Caco-2 (cell line): ENCODE results near the gene PIAS2. TPM values are rescaled to one million over a fixed set of nuclear protein-coding genes. Genes with fewer than 3 reads are reported as not detected.

Experiments used
- BruUV-seq: library from RNA; stranded (reverse); fragments of 400-500 nt; replicated peaks from 2 replicates; lab custom pipeline; 2021; lab: Mats Ljungman, UMichigan
- CTCF ChIA-PET: fragments of 300-600 bp; sonication (Branson Sonifier 250); formaldehyde crosslinking; loops from one replicate; lab custom pipeline; 2022; ENCODE audit warnings: antibody characterized with exemption; lab: Charles Lee
- POLR2A ChIA-PET: fragments of 300-600 bp; sonication (Branson Sonifier 250); formaldehyde crosslinking; loops from one replicate; lab custom pipeline; 2022; ENCODE audit warnings: antibody characterized with exemption; lab: Charles Lee
- DNase-seq, 2 experiments: peaks; one replicate each; pipeline versions ENCODE4 v3.0.0 to v3.0.0-alpha.2; 2020 to 2022
- H3K27me3 ChIP-seq: replicated peaks from 2 replicates; pipeline ENCODE4 v1.6.0; 2011; ENCODE audit warnings: low read length; ENCODE audit not compliant: control insufficient read depth, insufficient read depth
- H3K36me3 ChIP-seq: 2 replicates; pipeline ENCODE4 v1.5.1; 2011; ENCODE audit warnings: low read length; ENCODE audit not compliant: control insufficient read depth, insufficient read depth
- H3K4me1 ChIP-seq: fragments of 250-450 bp; sonication (Bioruptor Pico); 2 replicates; pipeline ENCODE4 v1.5.1; 2020; ENCODE audit warnings: mild to moderate bottlenecking
- H3K4me3 ChIP-seq: 2 replicates; pipeline ENCODE4 v1.5.1; 2011; ENCODE audit warnings: low read depth, mild to moderate bottlenecking, control low read depth, low read length
- H3K9me3 ChIP-seq: fragments of 250-450 bp; sonication (Bioruptor Pico); 2 replicates; pipeline ENCODE4 v1.5.1; 2020; ENCODE audit warnings: mild to moderate bottlenecking, moderate library complexity
- H3K27ac Mint-ChIP-seq: one replicate; pipeline ENCODE4 v1.8.0; 2022; ENCODE audit warnings: mixed read lengths; ENCODE audit not compliant: unreplicated experiment
- H3K27me3 Mint-ChIP-seq: one replicate; pipeline ENCODE4 v1.8.0; 2022; ENCODE audit warnings: mixed read lengths; ENCODE audit not compliant: insufficient read depth, unreplicated experiment
- H3K36me3 Mint-ChIP-seq: one replicate; pipeline ENCODE4 v1.8.0; 2022; ENCODE audit warnings: mild to moderate bottlenecking, mixed read lengths; ENCODE audit not compliant: insufficient read depth, unreplicated experiment
- H3K4me1 Mint-ChIP-seq: one replicate; pipeline ENCODE4 v1.8.0; 2022; ENCODE audit warnings: low read depth, mixed read lengths; ENCODE audit not compliant: unreplicated experiment
- H3K4me3 Mint-ChIP-seq: one replicate; pipeline ENCODE4 v1.8.0; 2022; ENCODE audit warnings: mild to moderate bottlenecking, moderate library complexity, mixed read lengths; ENCODE audit not compliant: unreplicated experiment
- H3K9me3 Mint-ChIP-seq: one replicate; pipeline ENCODE4 v1.8.0; 2022; ENCODE audit warnings: mixed read lengths; ENCODE audit not compliant: unreplicated experiment
- CTCF ChIP-seq, 2 experiments: fragments of 200-600 bp in 1 of 2; IDR thresholded peaks; 1 replicate in 1 of 2; 2 replicates in 1 of 2; pipeline versions ENCODE4 v1.5.1 to v1.8.0; 2011 to 2022; ENCODE audit warnings: antibody characterized with exemption in 1 of 2, control low read depth in 1 of 2, inconsistent platforms in 1 of 2, low read depth in 1 of 2, low read length in 1 of 2, mild to moderate bottlenecking in 1 of 2, moderate library complexity in 1 of 2; ENCODE audit not compliant: insufficient read depth in 1 of 2, severe bottlenecking in 1 of 2, unreplicated experiment in 1 of 2
- intact Hi-C: fragments of 100-400 bp; cut with micrococcal nuclease; formaldehyde crosslinking; loops from one replicate; pipeline ENCODE4 v1.10.0; 2022; ENCODE audit not compliant: unreplicated experiment
- total RNA-seq: library from RNA; stranded (reverse); gene quantifications from 2 replicates; pipeline ENCODE4 v1.2.3, GENCODE V29; 2022

Gene PIAS2
- total RNA-seq, 1 experiment from 2014 or later = 16.2 TPM

DNA sequence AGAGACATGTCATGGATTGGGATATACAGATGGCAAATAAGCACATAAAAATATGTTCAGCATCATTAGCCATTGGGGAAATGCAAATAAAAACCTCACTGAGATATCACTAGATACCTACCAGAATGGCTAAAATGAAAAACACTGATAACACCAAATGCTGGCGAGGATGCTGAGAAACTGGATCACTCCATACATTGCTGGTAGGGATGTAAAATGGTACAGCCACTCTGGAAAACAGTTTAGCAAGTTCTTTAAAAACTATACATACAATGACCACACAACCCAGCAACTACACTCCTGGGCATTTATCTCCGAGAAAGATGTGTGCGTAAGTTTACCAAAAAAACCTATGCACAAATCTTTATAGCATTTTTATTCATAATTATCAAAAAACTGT is 13.9 kb downstream of the PIAS2 start:
- Histone ChIP-seq H3K9me3 (no peaks in the 10 kb centered on the region), H3K36me3 (no peaks in the 10 kb centered on the region), H3K4me1 (no peaks in the 10 kb centered on the region), H3K4me3 (no peak overlapping the region), H3K27me3 (no peaks in the 10 kb centered on the region)
- H3K36me3 Mint-ChIP-seq = peaks cover 5% of the 10 kb centered on the region
- no peaks in the 10 kb centered on the region for H3K4me1 Mint-ChIP-seq
- no peaks in the 10 kb centered on the region for H3K9me3 Mint-ChIP-seq
- no peak overlapping the region for H3K27ac Mint-ChIP-seq
- no peak overlapping the region for H3K4me3 Mint-ChIP-seq
- CTCF ChIA-PET = no interaction called here
- no TSS peak for BruUV-seq
- POLR2A ChIA-PET = no interaction called here
- DNase-seq = no peak
- no peaks in the 10 kb centered on the region for H3K27me3 Mint-ChIP-seq
- TF ChIP-seq CTCF (IDR thresholded peaks at IDR 0.05; ENCODE audit: insufficient read depth in 1 of 2, low read depth in 1 of 2, low read length in 1 of 2, severe bottlenecking in 1 of 2, unreplicated experiment in 1 of 2) = no peak
- intact Hi-C loops = no loop called here

DNA sequence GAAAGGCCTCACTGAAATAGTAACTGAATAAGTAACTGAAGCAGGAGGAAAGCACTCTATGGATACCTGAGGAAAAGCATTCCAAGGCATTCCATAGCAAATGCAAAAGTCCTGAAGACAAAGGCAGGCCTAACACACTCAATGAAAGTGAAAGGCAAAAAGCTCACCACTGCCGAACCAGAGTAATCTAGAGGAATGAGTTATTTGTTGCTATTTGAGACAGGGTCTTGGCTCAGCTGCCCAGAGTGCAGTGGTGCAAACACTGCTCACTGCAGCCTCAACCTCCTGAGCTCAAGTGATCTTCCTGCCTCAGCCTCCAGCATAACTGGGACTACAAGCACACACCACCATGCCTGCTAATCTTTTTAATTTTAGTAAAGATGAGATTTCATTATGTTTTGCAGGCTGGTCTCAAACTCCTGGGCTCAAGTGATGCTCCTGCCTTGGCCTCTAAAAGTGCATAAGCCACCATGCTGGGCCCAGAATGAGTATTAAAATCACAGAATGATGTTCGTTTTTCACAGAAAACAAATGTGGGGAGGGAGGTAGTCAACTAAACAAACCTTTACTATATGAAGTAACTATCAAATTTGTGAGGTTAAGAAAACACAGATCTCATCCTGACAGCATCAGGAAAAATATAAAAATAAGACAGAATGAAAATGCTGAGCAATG is 17.9 kb downstream of the PIAS2 start:
- intact Hi-C loops = no loop called here
- Histone ChIP-seq H3K4me3 (no peak overlapping the region), H3K36me3 (no peaks in the 10 kb centered on the region), H3K4me1 (no peaks in the 10 kb centered on the region), H3K9me3 (no peaks in the 10 kb centered on the region), H3K27me3 (no peaks in the 10 kb centered on the region)
- Mint-ChIP-seq H3K27me3 (no peaks in the 10 kb centered on the region), H3K9me3 (no peaks in the 10 kb centered on the region), H3K36me3 (peaks cover 5% of the 10 kb centered on the region), H3K4me3 (no peak overlapping the region), H3K4me1 (no peaks in the 10 kb centered on the region), H3K27ac (no peak overlapping the region)
- BruUV-seq = no TSS peak
- no peak for DNase-seq
- no peak for TF ChIP-seq CTCF (IDR thresholded peaks at IDR 0.05; ENCODE audit: insufficient read depth in 1 of 2, low read depth in 1 of 2, low read length in 1 of 2, severe bottlenecking in 1 of 2, unreplicated experiment in 1 of 2)
- POLR2A ChIA-PET = no interaction called here
- CTCF ChIA-PET = no interaction called here

GRCh38 chr18:46894124-46894523 is 23.2 kb downstream of the PIAS2 start:
- Histone ChIP-seq H3K4me3 (no peak overlapping the region), H3K4me1 (peaks cover 11% of the 10 kb centered on the region), H3K36me3 (no peaks in the 10 kb centered on the region), H3K9me3 (no peaks in the 10 kb centered on the region), H3K27me3 (no peaks in the 10 kb centered on the region)
- intact Hi-C loops = no loop called here
- DNase-seq = no peak
- H3K4me3 Mint-ChIP-seq = no peak overlapping the region
- ChIA-PET POLR2A (no interaction called here), CTCF (no interaction called here)
- H3K27ac Mint-ChIP-seq = no peak overlapping the region
- peaks cover 4% of the 10 kb centered on the region for H3K36me3 Mint-ChIP-seq
- BruUV-seq = no TSS peak
- H3K4me1 Mint-ChIP-seq = no peaks in the 10 kb centered on the region
- TF ChIP-seq CTCF (IDR thresholded peaks at IDR 0.05; ENCODE audit: insufficient read depth in 1 of 2, low read depth in 1 of 2, low read length in 1 of 2, severe bottlenecking in 1 of 2, unreplicated experiment in 1 of 2) = no peak
- H3K27me3 Mint-ChIP-seq = no peaks in the 10 kb centered on the region
- H3K9me3 Mint-ChIP-seq = peaks cover 10% of the 10 kb centered on the region
